GM13977 (cell line): ENCODE data around the gene LMO7.

Experiments
- DNase-seq: peaks from one replicate; pipeline ENCODE4 v3.0.0; 2012; ENCODE audit warnings: low spot score
- CTCF ChIP-seq: IDR thresholded peaks from 2 replicates; pipeline ENCODE4 v1.5.1; 2012; ENCODE audit warnings: mild to moderate bottlenecking, control low read depth; ENCODE audit not compliant: insufficient read depth; ENCODE audit errors: extremely low read depth, missing control alignments
- in situ Hi-C: fragments of 300-500 bp; cut with MboI; formaldehyde crosslinking; loops from one replicate; pipeline ENCODE4 v1.12.0; 2022; ENCODE audit warnings: low sequenced_read_pairs, low pct_unique_long_range_greater_than_20kb, mixed read lengths, inconsistent platforms; ENCODE audit not compliant: unreplicated experiment

The LMO7 gene

GRCh38 chr13:75818179-75818967 is 182.2 kb downstream of the LMO7 start:
- no peak for DNase-seq
- no peak for TF ChIP-seq CTCF
- in situ Hi-C loops = no loop called here

- in situ Hi-C loops = no loop called here
- DNase-seq = no peak
- no peak for TF ChIP-seq CTCF
Observed at GRCh38 chr13:75818968-75819225, 182.8 kb downstream of the LMO7 start.

GRCh38 chr13:75825161-75825560 is 189.0 kb downstream of the LMO7 start:
- in situ Hi-C loops = no loop called here
- no peak for DNase-seq
- no peak for TF ChIP-seq CTCF

- DNase-seq = peak; percentile 5
- in situ Hi-C loops = no loop called here
- TF ChIP-seq CTCF = no peak
Observed at GRCh38 chr13:75825594-75825993, 189.5 kb downstream of the LMO7 start.

- TF ChIP-seq CTCF = no peak
- in situ Hi-C loops = no loop called here
- DNase-seq = no peak
Observed at GRCh38 chr13:75826391-75826790, 190.3 kb downstream of the LMO7 start.

- DNase-seq = no peak
- TF ChIP-seq CTCF = no peak
- in situ Hi-C loops = no loop called here
Observed at GRCh38 chr13:75829830-75830229, 193.7 kb downstream of the LMO7 start.
